Activated CD8-positive, alpha-beta memory T cell treated with anti-CD3 and anti-CD28 coated beads for 36 hours (primary cell): ENCODE data around the gene LDLRAP1. TPM values are rescaled to one million over a fixed set of nuclear protein-coding genes. Genes with fewer than 3 reads are reported as not detected.

Experiments used
- total RNA-seq, 2 experiments: library from RNA; stranded (reverse); gene quantifications; one replicate each; pipeline ENCODE4 v1.2.3, GENCODE V29; 2021

Gene LDLRAP1
- total RNA-seq, 2 experiments from 2014 or later, result 5.5 to 5.7 TPM

Other genes starting within 250 kb of the LDLRAP1 start
- gene TMEM50A, start 205.3 kb upstream of the LDLRAP1 start, total RNA-seq, result 100 to 1,000 TPM; 111 TPM
- under 1 TPM; 0.23 to 0.29 TPM for gene RHCE, start 122.8 kb upstream of the LDLRAP1 start, total RNA-seq
- gene MACO1, start 112.7 kb upstream of the LDLRAP1 start, total RNA-seq, result 10 to 100 TPM; 15.0 to 16.4 TPM
- 1 to 10 TPM; 2.1 TPM for gene MAN1C1, start 73.2 kb downstream of the LDLRAP1 start, total RNA-seq